Small intestine (tissue), 7 donors: ENCODE data around the gene B3GNT7. TPM values are rescaled to one million over a fixed set of nuclear protein-coding genes. Genes with fewer than 3 reads are reported as not detected.
A peak's percentile ranks its signal among the peaks of the same experiment; 100 is the strongest.
"Not testable (repeated sequence)": the region's sequence is repeated elsewhere in the genome, so short reads cannot be mapped to it uniquely, and the experiment has no call there.

Experiments used
- DNase-seq, 2 donors: peaks; one replicate each; pipeline versions ENCODE4 v3.0.0 to v3.0.0-alpha.2; 2013
- FAIRE-seq: peaks from 2 replicates; lab custom pipeline; 2012; peaks lifted over from hg19 to GRCh38; lab: Jason Lieb, UNC
- H3K27ac ChIP-seq, 3 donors: one replicate each; pipeline ENCODE4 v1.5.1; 2013; ENCODE audit warnings: low read length in 2 of 3, mild to moderate bottlenecking in 2 of 3, control low read depth in 1 of 3, inconsistent platforms in 1 of 3, low read depth in 1 of 3, moderate library complexity in 1 of 3
- H3K27me3 ChIP-seq, 3 donors: one replicate each; pipeline ENCODE4 v1.6.1; 2013; ENCODE audit warnings: low read length in 3 of 3, inconsistent platforms in 1 of 3; ENCODE audit not compliant: control insufficient read depth in 3 of 3, insufficient read depth in 3 of 3
- H3K36me3 ChIP-seq, 3 donors: one replicate each; pipeline ENCODE4 v1.6.1; 2013; ENCODE audit warnings: low read length in 3 of 3, inconsistent platforms in 1 of 3, low read depth in 1 of 3, mild to moderate bottlenecking in 1 of 3, moderate library complexity in 1 of 3; ENCODE audit not compliant: control insufficient read depth in 3 of 3, insufficient read depth in 2 of 3
- H3K4me1 ChIP-seq, 3 donors: one replicate each; pipeline ENCODE4 v1.6.1; 2013; ENCODE audit warnings: low read length in 2 of 3, inconsistent platforms in 1 of 3, low read depth in 1 of 3, mild to moderate bottlenecking in 1 of 3, moderate library complexity in 1 of 3; ENCODE audit not compliant: control insufficient read depth in 3 of 3, insufficient read depth in 2 of 3
- H3K4me3 ChIP-seq, 3 donors: one replicate each; pipeline ENCODE4 v1.5.1; 2013; ENCODE audit warnings: low read length in 3 of 3, control low read depth in 1 of 3, inconsistent platforms in 1 of 3, low read depth in 1 of 3, mild to moderate bottlenecking in 1 of 3, moderate library complexity in 1 of 3
- H3K9me3 ChIP-seq, 2 donors: one replicate each; pipeline ENCODE4 v1.6.1; 2013; ENCODE audit warnings: low read depth in 1 of 2, low read length in 1 of 2; ENCODE audit not compliant: control insufficient read depth in 2 of 2, insufficient read depth in 1 of 2
- WGBS, 3 donors: extraction: QIAGEN DNeasy Blood & Tissue Kit; methylation state at CpG; one replicate each; pipeline ENCODE4 v1.1.7; 2013; 5-methylcytosine and 5-hydroxymethylcytosine counted together
- polyA plus RNA-seq, 4 donors: library from polyadenylated mRNA; stranded (reverse) in 3 of 4; unstranded in 1 of 4; fragments of 200-250 nt in 3 of 4; fragments of 120-200 nt in 1 of 4; gene quantifications; one replicate each; pipeline versions ENCODE4 v1.2.1 to v1.2.3, GENCODE V29; 2013
- donor health status: healthy with polysubstance abuse.
- donor health status: control.
- donor health status: control.
- donor health status: Bipolar disorder and iron deficiency.
- donor health status: healthy.

B3GNT7 gene
- polyA plus RNA-seq, 4 donors, result 13.8 to 44.6 (median 18.3) TPM

DNA sequence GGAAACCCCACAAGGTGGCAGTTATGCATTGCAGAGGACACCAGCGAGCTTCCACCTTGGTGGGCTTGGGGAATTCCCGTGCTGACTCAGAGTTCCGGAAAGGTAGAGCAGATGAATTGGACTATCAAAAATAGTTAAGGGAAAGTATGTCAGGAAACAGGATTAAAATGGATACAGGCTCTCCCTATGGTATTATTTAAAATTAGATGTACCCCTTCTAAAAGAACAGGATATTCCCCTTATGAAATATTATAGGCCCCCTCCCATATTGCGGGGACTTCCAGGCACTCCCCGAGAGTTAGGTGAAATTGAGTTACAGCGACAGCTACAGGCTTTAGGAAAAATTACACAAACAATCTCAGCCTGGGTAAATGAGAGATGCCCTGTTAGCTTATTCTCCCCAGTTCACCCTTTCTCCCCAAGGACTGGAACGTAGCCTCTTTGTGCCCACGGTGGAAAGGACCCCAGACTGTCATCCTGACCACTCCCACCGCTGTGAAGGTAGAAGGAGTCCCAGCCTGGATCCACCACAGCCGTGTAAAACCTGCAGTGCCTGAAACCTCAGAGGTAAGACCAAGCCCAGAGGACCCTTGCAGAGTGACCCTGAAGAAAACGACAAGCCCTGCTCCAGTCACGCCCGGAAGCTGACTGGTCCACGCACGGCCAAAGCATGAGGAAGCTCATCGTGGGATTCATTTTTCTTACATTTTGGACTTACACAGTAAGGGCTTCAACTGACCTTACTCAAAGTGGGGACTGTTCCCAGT lies 10.3 kb downstream of the B3GNT7 start:
- DNase-seq, H3K4me3 ChIP-seq, H3K27ac ChIP-seq, FAIRE-seq, H3K27me3 ChIP-seq: not testable (repeated sequence)
- H3K36me3 ChIP-seq, result peaks cover 0 to 14% (median 0%) of the 10 kb centered on the region in 3 donors
- peaks cover 0 to 54% (median 4%) of the 10 kb centered on the region in 3 donors for H3K4me1 ChIP-seq
- peaks cover 2 to 17% of the 10 kb centered on the region in 2 donors for H3K9me3 ChIP-seq
- WGBS, 3 donors, result 11 to 27% (median 12%) methylated on average over 16 of the region's 16 CpGs

GRCh38 chr2:231407686-231408085 lies 12.2 kb downstream of the B3GNT7 start:
- not testable (repeated sequence) for H3K27me3 ChIP-seq, H3K4me3 ChIP-seq, H3K36me3 ChIP-seq, H3K27ac ChIP-seq, DNase-seq, FAIRE-seq
- 59 to 74% (median 69%) methylated on average over 5 of the region's 5 CpGs for whole genome bisulfite sequencing, 3 donors
- H3K4me1 ChIP-seq, result peaks cover 0 to 60% (median 4%) of the 10 kb centered on the region in 3 donors
- H3K9me3 ChIP-seq, result peaks cover 2 to 22% of the 10 kb centered on the region in 2 donors

DNA sequence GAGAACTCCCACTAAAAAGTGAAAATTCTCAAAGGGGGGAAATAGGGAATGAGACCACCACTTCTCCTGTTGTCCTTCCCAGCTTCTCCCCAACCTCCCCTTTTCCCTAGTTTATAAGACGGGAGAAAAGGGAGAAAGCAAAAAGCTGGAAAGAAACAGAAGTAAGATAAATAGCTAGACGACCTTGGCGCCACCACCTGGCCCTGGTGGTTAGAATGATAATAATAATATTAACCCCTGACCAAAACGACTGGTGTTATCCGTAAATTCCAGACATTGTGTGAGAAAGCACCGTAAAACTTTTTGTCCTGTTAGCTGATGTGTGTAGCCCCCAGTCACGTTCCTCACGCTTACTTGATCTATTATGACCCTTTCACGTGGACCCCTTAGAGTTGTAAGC lies 12.8 kb downstream of the B3GNT7 start:
- Histone ChIP-seq H3K9me3 (peaks cover 2 to 22% of the 10 kb centered on the region in 2 donors), H3K4me1 (peaks cover 0 to 60% (median 5%) of the 10 kb centered on the region in 3 donors)
- not testable (repeated sequence) for H3K4me3 ChIP-seq, DNase-seq, FAIRE-seq, H3K27me3 ChIP-seq, H3K27ac ChIP-seq, H3K36me3 ChIP-seq
- 71 to 87% (median 85%) methylated on average over 8 to 9 of the region's 9 CpGs for WGBS, 3 donors

DNA sequence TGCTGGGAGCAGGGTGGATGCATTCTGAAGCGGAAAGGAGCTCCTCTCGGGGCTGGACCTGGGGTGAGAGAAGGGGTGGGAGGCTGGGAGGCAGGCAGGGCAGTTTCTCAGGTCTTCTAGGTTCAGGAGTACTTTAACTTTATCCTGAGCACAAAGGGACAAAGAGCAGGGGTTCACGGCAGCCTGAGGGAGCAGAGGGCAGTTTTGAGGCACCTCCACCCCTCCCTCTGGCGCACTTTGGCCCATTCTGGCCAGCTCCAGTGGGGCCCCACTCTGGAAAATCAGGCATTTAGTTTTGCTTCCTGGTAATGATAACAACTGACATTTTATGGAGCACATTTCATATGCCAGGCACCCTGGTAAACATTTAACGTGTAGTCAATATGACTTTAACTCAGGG lies 14.3 kb downstream of the B3GNT7 start:
- DNase-seq (peak; percentile 92 to 97), FAIRE-seq (no peak)
- H3K4me1 ChIP-seq, result peaks cover 0 to 60% (median 5%) of the 10 kb centered on the region in 3 donors
- no peaks in the 10 kb centered on the region for H3K36me3 ChIP-seq
- peaks cover 2 to 22% of the 10 kb centered on the region in 2 donors for H3K9me3 ChIP-seq
- H3K4me3 ChIP-seq, result no peak overlapping the region
- no peaks in the 10 kb centered on the region for H3K27me3 ChIP-seq
- peak overlapping the region; percentile 80 to 90 (median 86) for H3K27ac ChIP-seq
- 18 to 77% (median 51%) methylated on average over 5 of the region's 5 CpGs for WGBS, 3 donors

DNA sequence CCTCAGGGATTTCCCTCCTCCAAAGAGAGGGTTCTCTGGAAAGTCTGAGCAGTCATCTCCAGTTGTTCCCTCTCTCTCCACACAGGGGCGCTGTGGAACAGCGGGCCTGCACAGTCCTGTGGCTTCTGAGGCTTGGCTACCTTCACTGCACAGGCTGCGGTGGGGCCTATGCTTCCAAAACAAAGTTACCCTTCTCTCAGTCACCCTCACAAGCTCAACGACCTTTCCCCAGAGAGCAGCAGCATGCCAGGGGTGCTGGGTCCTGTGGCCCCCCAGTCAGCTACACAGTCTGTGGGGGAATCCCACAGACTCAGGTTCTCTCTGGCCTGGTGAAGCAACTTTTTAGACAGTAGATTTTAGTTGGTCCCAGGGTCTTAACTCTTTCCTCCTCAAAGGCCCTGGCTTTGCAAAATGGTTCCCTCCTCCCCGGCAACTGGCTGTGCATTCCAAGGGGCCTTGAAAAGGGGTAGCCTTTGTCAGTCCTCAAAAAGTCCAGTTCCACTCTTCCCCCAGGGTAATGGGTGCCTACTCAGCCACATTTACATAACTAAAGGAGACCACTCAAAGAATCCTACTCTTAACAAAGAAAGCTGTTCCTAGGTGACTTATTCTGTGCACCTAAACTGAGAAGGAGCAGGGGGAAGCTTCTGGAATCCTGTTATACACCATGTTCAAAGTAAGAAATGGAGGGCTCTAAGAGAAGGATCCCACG lies 14.9 kb downstream of the B3GNT7 start:
- Histone ChIP-seq H3K27ac (peak overlapping the region; percentile 66 to 90 (median 86)), H3K36me3 (no peaks in the 10 kb centered on the region), H3K4me1 (peaks cover 0 to 60% (median 5%) of the 10 kb centered on the region in 3 donors), H3K4me3 (no peak overlapping the region), H3K9me3 (peaks cover 2 to 22% of the 10 kb centered on the region in 2 donors), H3K27me3 (no peaks in the 10 kb centered on the region)
- FAIRE-seq (no peak), DNase-seq (peak in 1 of 2 donors; percentile 13)
- WGBS, 3 donors, result 68 to 77% (median 73%) methylated on average over 6 of the region's 6 CpGs

DNA sequence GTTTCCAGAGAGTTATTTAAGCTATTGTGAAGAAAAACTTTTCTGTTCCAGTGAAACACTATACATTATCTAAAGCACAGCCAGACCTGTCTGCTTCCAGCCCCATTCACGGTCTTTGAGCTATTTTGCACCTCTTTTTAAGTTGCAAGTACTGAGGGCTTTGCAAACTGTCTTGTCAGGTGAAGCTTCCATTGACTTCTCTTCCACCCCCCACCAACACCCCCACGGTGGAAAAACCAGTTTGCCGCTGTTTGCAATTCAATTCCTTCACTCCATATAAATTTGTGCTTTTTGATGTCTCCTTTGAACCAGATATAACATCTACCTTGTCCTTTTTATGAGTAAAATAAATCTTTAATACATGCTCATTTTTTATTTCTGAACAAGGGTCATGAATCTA lies 15.7 kb downstream of the B3GNT7 start:
- Histone ChIP-seq H3K36me3 (peaks cover 0 to under 1% (median 0%) of the 10 kb centered on the region in 3 donors), H3K27ac (peak overlapping the region in 1 of 3 donors; percentile 86), H3K9me3 (peaks cover 2 to 22% of the 10 kb centered on the region in 2 donors), H3K27me3 (no peaks in the 10 kb centered on the region), H3K4me1 (peaks cover 0 to 61% (median 5%) of the 10 kb centered on the region in 3 donors), H3K4me3 (no peak overlapping the region)
- DNase-seq (peak in 1 of 2 donors; percentile 42), FAIRE-seq (no peak)
- WGBS, 3 donors, result 70 to 74% (median 71%) methylated on average over 3 of the region's 3 CpGs

- peaks cover 2 to 22% of the 10 kb centered on the region in 2 donors for H3K9me3 ChIP-seq
- no peak for FAIRE-seq
- WGBS, 3 donors, result 2 to 21% (median 19%) methylated on average over 45 to 67 of the region's 67 CpGs
Measured at GRCh38 chr2:231411831-231412617, 16.5 kb downstream of the B3GNT7 start.

DNA sequence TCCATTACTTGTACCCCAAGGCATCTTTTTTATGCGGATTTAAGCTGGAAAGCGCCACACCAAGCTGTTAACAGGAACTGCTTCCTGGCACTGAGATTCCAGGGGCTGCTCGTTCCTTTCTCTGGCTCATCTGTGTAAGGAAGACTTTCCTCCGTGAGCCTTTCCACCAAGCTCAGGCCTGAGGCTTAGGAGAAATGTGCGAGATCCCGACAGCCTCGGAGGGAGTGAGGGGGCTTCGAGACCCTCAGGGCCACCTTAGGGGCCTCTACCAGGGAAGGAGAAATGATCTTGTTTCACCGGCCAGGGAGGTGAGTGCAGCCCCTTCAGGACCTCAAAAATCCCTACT lies 17.1 kb downstream of the B3GNT7 start:
- peaks cover 2 to 22% of the 10 kb centered on the region in 2 donors for H3K9me3 ChIP-seq
- peaks cover 0 to 61% (median 5%) of the 10 kb centered on the region in 3 donors for H3K4me1 ChIP-seq
- H3K36me3 ChIP-seq, result peaks cover 0 to 5% (median 0%) of the 10 kb centered on the region in 3 donors
- no peaks in the 10 kb centered on the region for H3K27me3 ChIP-seq
- no peak for FAIRE-seq
- WGBS, 3 donors, result 39 to 46% (median 39%) methylated on average over 9 of the region's 9 CpGs
- peak overlapping the region in 2 of 3 donors; percentile 39 to 45 for H3K4me3 ChIP-seq
- peak overlapping the region; percentile 84 to 91 (median 86) for H3K27ac ChIP-seq
- no peak for DNase-seq

More at GRCh38 chr2:231411831-231412617, 16.5 kb downstream of the B3GNT7 start:
- peak; percentile 85 to 94 for DNase-seq
- Histone ChIP-seq H3K4me3 (peak overlapping the region in 2 of 3 donors; percentile 45), H3K4me1 (peaks cover 0 to 61% (median 5%) of the 10 kb centered on the region in 3 donors), H3K27me3 (no peaks in the 10 kb centered on the region), H3K36me3 (peaks cover 0 to 2% (median 0%) of the 10 kb centered on the region in 3 donors), H3K27ac (peak overlapping the region; percentile 84 to 91 (median 86))
